ENCODE data around the gene CNOT3. TPM values are rescaled to one million over a fixed set of nuclear protein-coding genes. Genes with fewer than 3 reads are reported as not detected.
A peak's percentile ranks its signal among the peaks of the same experiment; 100 is the strongest.

CNOT3 gene
- total RNA-seq, 1 experiment from 2014 or later, result 91.2 TPM

GRCh38 chr19:54199401-54199800, 61.8 kb downstream of the CNOT3 start:
- WGBS (ENCODE audit: extremely low coverage, insufficient read length, low lambda C conversion rate), result no CpG with 5 or more reads among the region's 16 CpGs
- Histone ChIP-seq H3K27ac (ENCODE audit: insufficient read length, low read depth, low read length) (no peak overlapping the region), H3K79me1 (ENCODE audit: insufficient read depth, low read depth, low read length, poor library complexity, severe bottlenecking) (peaks cover 6% of the 10 kb centered on the region), H4K5ac (ENCODE audit: insufficient read length, low read depth, low read length) (no peak overlapping the region), H2BK20ac (ENCODE audit: low read depth, low read length, poor library complexity, severe bottlenecking) (no peak overlapping the region), H3K9ac (ENCODE audit: extremely low read depth, insufficient read length, low read length) (no peak overlapping the region), H2BK15ac (ENCODE audit: low read depth, low read length) (no peak overlapping the region), H3K18ac (ENCODE audit: insufficient read length, low read depth, low read length) (no peak overlapping the region), H2BK12ac (ENCODE audit: insufficient read length, low read depth, low read length) (no peak overlapping the region), H2AFZ (ENCODE audit: low read length) (no peak overlapping the region), H3K27me3 (ENCODE audit: insufficient read depth, low read length) (no peaks in the 10 kb centered on the region), H3K4ac (ENCODE audit: low read depth, low read length) (no peak overlapping the region), H4K8ac (replicated peaks; ENCODE audit: insufficient read length, low read depth, low read length) (no peak overlapping the region), H3K9me3 (ENCODE audit: control insufficient read depth, low read depth, low read length) (no peaks in the 10 kb centered on the region), H4K20me1 (ENCODE audit: control insufficient read depth, insufficient read depth, insufficient read length) (no peaks in the 10 kb centered on the region), H3K79me2 (ENCODE audit: insufficient read depth, low read length) (peaks cover 34% of the 10 kb centered on the region), H2BK120ac (ENCODE audit: low read depth, low read length, poor library complexity, severe bottlenecking) (no peak overlapping the region), H3K14ac (ENCODE audit: insufficient read depth, low read length) (no peak overlapping the region), H2AK5ac (ENCODE audit: insufficient read length, low read length) (no peak overlapping the region), H3K56ac (ENCODE audit: insufficient read length, low read depth, low read length) (no peak overlapping the region), H3T11ph (ENCODE audit: low read length) (no peak overlapping the region), H3K23ac (ENCODE audit: insufficient read length, low read depth, low read length) (no peak overlapping the region), H2BK5ac (ENCODE audit: insufficient read length, low read length) (no peak overlapping the region), H3K4me1 (ENCODE audit: insufficient read depth, low read length) (peaks cover 3% of the 10 kb centered on the region), H3K4me2 (ENCODE audit: insufficient read depth, insufficient read length, low read length) (no peak overlapping the region), H4K91ac (ENCODE audit: insufficient read length, low read depth, low read length) (no peak overlapping the region), H3K23me2 (ENCODE audit: insufficient read length, low read depth, low read length, poor library complexity, severe bottlenecking) (peaks cover 7% of the 10 kb centered on the region)
- Mint-ChIP-seq H3K4me3 (peak overlapping the region; percentile 46 to 98), H3K27me3 (ENCODE audit: low read depth) (no peaks in the 10 kb centered on the region; the same call in 1 of the 2 replicates), H3K27ac (peak overlapping the region; percentile 56 to 89 (median 82); a peak in 6 of 7 replicates), H3K36me3 (ENCODE audit: insufficient read depth in 1 of 3, low read depth in 3 of 3) (peaks cover 47 to 59% (median 56%) of the 10 kb centered on the region in 3 experiments), H3K9me3 (no peaks in the 10 kb centered on the region), H3K4me1 (peaks cover 27 to 37% of the 10 kb centered on the region in 2 experiments)
- no peak for TF ChIP-seq CTCF (conservative IDR thresholded peaks at IDR 0.05)
- DNase-seq, result no peak

All from H9 (cell line).